NOMO-1 treated with dmso at 0.1 percent for 144 hours (cell line): ENCODE data around the gene FAM13A.

Source experiments
- DNase-seq: peaks from one replicate; lab custom pipeline; 2025; ENCODE audit not compliant: unreplicated experiment; lab: John Stamatoyannopoulos, UW

The FAM13A gene

DNA sequence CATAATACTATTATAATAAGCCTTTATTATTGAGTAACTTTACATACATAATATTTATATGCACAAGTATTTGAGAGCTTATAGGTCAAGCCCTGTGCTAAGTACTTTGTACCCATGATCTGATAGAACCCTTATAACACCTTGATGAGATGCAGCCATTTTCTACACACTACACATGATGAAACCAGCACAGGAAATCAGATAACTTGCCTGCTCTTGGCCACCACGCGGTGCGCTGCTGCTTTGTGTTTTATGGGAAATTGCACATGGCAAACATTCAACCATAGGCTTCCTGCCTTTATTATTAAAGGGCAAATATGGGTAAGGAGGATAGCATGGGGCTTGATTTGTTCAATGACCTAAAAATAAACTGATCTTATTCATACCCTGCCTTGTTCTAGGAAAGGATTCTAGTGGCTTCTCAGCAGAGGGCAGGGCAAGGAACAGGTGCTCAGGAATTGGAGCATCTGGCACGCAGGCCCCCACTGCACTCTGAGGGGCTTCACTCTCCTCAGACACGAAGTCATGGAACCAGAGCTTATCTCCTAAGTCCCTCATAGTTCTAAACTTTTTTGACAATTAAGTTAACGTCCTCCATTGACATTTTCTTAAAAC is 327.7 kb downstream of the FAM13A start:
- DNase-seq, result no peak

DNA sequence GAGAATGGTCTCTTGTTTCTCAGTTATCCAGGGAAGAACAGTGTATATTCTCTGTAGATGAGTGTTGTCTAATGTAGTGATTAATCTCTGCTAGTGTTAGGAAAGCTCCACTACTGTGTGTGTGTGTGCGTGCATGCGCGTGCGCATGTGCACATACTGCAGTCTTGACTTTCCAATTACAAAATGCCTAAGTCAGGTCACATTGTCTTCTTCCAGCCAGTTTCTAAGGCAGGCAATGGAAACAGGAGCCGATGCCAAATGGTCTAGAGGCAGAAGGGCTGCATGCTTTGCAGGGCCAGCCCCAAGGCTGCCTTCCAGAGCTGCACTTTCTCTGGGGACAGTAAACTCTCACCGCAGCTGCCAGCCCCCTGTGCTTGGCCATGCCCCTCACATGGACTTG is 328.8 kb downstream of the FAM13A start:
- DNase-seq, result no peak

DNA sequence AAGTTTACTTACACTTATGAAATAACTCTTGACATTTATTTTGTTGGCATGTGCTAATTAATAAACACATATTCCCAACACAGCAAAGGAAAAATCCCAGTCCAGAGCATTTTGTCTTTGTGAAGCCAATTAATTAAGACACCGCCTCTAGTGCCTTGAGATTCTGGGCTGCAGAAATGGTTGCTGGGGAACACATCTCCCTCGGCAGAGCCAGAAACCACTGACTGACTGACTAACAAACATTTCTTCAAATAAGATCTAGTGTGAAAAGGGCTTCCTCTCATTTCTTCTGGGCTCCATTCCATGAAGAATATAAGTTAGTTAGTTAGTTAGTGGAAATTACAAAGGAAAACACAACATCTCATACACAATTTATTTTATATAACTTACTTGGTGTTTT is 331.0 kb downstream of the FAM13A start:
- no peak for DNase-seq

DNA sequence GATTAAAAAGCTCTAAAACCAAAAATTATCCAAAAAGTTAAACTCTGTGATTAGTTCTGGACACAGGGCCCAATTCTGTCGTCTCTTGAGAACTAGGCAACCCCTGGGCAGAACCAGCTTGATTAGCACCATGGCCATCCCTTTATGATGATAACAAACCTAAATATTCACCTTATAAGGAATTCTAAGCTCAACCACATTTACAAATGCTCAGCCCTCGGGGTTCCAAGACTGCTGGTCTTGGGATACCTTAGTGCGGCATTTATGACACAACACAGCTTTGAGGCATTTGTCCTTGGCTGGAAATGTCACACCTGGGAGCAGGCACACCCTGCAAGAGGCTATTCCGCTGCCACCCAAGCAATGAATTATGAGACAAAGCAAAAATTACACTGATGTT is 331.8 kb downstream of the FAM13A start:
- DNase-seq, result no peak

DNA sequence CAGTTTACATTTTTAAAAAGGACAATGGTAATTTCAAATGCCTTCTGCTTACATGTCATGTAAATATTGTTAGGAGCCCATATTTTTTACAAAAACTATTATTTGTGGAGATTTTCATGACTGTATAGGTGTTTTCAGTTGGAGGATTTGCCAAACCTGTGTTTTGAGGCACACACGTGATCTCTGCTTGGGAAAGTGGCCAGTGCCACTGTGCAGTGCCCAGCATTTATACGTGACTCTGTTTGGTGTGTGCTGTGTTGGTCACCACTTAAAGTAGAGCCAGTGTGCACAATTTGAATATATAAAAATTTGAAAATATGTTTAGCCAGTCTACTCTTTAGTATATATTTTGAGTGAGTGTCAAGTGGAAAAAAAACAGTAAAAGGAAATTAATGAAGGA is 332.6 kb downstream of the FAM13A start:
- DNase-seq, result no peak

DNA sequence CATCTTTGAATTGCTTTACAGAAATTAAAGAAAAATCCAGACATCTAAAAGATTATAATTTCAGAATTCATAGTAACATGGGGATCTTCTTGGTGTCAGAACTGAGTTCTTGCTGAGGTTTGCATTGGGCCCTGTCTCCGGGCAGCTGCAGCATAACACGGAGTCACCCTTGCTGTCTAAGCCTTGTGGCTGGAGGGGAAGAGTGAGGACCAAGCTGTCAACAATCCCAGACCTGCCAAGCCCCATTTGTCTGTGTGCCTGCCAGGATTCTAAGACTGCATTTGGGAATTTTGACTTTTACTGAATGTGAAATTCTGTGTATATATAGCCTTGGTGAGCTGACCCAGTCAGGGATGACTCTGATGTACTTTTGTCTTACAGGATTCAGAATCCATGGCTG is 334.2 kb downstream of the FAM13A start:
- DNase-seq, result no peak

DNA sequence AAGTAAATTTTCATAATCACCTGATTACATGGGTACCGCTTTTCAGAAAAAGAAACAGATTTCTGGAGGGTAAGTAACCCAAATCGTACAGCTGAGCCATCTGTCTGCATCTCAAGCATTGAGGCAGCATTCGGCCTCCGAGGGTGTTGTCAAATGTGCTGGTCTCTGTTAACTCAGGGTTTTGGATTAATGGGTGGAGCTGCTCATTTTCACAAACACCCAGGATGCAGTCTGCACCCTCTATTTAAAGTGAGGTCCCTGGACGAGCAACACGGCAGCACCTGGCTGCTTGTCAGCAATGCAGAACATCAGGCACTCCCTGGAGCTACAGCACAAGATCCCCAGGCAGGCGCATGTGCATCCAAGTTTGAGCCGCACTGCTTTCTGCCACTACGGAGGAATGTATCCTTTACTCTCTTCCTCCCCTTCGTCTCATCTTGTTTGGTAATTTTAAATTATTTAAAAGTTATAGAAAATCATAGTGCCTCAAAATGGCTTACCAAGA is 334.7 kb downstream of the FAM13A start:
- DNase-seq, result no peak

DNA sequence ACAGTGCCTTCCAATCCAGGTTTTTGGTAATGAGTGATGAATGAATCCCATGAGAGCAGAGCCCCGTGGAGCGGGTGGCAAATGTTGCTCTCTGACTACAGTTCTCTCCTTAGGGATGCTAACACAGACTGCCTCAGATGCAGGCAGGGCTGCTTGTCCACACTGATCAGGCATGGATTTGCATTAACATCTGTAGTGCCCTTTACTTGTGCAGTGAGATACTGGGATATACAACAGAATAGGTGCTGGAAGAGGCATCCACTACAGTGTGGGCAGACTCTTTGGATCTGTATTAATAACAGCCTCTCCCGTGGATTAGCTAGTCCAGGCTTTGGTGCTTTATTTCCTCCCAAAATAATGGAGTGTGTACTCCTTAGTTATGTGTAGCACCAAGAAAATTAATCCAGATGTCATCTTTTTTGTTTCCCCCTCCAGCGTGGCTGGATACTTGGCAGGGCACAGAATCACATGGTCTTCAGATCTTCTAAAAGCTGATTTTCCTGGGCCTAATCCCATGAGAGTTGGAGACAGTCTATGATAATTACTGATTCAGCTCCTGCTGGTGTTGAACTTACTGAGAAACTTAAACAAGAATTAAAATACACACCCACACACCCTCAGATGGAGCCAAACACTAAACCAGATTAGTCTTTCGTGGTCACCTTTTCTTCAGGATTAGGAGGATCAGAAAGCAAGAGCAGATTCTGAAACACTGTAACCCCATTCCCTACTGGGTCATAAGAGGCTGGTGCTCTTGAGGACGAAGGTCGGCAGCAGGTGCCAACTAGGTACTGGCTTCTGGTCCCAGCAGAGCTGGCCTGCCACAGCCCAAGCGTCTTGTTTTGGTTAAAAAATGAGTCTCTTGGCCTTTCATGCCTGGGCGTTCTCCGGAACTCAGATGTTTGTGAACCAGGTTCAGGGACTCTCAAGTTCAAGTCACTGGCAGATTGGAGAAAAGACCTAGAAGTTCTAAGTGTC is 336.2 kb downstream of the FAM13A start:
- no peak for DNase-seq

DNA sequence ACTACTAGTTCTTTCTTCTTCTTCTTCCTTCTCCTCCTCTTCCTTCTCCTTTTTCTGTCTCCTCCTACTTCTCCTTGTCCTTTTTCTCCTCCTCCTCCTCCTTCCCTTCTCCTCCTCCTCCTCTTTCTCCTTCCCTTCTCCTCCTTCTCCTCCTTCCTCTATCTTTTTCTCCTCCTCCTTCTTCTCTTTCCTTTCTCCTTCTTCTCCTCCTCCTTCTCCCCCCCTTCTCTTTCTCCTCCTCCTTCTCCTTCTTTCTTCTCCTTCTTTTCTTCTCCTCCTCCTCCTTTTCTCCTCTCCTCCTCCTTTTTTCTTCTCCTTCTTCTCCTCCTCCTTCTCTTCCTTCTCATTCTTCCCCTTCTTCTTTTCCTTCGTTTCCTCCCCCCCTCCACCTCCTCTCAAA is 337.6 kb downstream of the FAM13A start:
- no peak for DNase-seq

DNA sequence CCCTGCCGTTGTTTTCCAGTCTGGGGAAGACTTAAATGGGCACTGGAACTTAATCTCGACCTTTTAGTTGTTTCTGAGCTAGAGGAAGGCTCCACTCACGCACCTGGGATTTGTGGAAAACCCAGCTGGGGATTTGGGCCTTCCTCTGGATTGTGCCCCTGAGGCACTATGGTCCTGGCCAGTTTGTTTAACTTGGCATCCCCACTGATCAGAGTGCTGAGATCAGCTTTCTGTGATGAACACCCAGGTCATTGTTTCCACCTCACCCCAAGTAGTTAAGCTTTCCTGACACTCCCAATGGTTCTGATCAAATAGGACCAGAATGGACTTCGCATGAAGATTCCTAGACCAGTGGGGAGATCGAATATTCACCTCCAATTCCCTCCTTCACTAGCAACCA is 338.9 kb downstream of the FAM13A start:
- DNase-seq, result no peak

DNA sequence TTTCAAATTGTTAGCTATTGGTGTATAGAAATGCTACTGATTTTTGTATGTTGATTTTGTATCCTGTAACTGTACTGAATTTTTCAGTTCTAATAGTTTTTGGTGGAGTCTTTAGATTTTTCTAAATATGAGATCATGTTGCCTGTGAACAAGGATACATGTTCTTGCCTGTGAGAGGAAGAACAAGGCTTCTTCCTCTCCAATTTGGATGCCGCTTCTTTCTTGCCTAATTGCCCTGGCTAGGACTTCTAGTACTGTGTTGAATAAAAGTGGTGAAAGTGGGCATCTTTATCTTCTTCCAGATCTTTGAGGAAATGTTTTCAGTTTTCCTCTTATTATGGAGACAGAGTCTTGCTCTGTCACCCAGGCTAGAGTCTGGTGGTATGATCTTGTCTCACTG is 343.2 kb downstream of the FAM13A start:
- no peak for DNase-seq

DNA sequence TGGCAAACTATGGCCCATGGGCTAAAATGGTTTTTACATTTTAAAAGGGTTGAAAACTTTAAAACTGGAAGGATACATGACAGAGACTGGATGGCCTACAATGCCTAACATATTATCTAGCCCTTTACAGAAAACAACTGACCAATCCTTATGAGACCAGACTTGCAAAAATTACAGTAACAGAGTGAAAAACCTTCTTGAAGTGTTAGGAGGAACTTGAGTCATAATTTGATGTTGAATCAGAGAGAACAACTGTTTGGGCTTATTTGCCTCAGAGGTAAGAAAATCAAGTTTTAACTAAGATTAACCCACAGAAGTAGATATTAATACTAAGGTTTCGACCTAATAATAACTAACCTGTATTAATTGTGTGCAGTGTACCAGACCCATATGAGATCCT is 347.0 kb downstream of the FAM13A start:
- DNase-seq, result no peak

DNA sequence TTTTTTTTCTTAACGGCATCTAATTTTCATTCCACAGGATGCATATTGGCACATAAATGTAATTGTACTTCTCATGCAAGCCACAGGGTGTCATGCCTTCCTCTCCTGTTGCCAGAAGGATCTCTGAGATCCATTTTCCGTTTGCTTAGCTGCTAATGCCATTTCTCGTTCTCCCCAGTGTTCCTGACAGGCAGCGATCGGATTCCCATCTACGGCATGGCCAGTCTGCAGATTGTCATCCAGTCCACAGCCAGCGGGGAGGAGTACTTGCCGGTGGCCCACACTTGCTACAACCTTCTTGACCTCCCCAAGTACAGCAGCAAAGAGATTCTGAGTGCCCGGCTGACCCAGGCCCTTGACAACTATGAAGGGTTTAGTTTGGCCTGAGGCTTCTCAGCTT is 350.4 kb downstream of the FAM13A start:
- no peak for DNase-seq

DNA sequence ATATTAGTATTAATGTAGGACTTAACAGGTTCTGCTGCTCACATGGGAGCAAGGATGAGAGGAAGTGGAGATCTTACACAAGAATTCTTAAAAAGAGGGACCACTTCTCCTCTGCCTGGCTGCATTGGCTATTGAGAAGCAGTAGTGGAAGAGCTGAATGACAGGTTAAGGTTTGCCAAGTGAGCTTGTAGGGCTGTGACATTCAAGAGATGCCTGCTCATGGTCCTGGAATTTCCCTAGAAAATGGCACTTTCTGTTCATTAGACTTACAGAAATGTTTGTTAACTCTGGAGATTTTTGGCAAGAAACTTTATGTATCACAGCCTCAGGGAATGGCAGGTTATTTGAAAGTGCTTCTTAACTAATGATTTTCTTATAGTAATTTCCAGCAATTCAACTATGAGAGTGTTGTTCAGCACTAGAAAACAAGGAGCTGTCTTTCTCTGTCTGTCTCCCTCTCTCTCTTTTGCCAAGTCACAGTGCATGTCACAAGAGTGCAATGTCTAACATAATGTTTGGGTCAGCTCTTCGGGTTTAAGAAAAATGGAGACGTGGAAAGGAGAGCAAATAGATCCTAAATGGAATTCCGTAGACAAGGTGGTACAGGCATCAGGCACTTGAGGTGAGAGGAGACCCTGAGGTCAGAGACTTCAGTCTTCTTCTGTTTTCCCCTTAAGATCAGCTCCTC is 351.0 kb downstream of the FAM13A start:
- DNase-seq, result no peak

DNA sequence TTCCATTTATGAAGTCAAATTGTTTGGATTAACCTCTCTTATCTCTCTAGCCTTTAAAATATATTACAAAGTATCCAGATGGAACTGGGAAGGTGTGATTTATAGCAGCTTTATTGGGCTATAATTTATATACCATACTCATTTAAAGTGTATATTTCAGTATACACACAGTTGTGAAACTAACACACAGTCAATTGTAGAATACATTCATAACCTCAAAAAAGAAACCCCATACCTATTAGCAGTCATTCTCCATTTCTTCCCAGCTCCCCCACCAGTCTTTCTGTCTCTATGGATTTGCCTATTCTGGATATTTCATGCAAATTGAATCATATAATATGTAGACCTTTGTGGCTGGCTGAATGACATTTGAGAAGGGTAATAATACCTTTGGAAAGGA is 351.8 kb downstream of the FAM13A start:
- no peak for DNase-seq

DNA sequence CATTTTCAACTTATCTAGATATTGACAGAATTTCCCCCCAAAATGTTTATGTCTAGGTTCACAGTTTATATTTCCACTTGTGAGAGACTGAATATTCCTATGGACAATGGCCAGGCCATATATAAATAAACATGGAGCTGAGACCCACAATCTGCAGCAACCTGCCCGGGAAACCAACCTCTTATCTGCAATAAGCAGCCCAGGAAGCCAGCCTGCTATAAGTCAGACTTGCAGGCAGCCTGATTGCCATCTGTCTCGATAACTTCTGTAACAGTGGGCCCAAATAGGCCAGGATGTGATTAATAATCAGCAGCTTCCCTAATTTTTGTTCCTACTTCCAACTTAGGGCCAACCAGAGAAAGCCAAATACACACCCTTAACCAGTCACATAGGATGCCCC is 354.2 kb downstream of the FAM13A start:
- no peak for DNase-seq

DNA sequence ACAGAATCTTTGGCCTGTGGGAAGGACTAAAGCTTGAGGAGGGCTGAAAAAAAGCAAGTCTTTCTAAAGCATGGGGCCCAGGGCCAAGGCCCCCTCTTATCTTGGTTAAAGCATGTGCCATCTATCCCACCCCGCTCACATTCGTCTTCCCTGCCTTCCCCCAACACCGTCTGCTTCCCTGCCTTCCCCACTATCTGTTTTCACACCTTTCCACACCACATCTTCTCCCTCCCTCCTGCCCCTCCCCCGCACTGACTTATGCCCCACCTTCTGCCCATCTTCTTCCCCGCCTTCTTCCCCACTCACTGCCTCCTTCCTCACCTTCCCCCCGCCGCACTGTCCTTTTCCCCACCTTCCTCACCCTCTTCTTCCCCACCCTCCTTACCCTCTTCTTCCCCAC is 358.5 kb downstream of the FAM13A start:
- no peak for DNase-seq

DNA sequence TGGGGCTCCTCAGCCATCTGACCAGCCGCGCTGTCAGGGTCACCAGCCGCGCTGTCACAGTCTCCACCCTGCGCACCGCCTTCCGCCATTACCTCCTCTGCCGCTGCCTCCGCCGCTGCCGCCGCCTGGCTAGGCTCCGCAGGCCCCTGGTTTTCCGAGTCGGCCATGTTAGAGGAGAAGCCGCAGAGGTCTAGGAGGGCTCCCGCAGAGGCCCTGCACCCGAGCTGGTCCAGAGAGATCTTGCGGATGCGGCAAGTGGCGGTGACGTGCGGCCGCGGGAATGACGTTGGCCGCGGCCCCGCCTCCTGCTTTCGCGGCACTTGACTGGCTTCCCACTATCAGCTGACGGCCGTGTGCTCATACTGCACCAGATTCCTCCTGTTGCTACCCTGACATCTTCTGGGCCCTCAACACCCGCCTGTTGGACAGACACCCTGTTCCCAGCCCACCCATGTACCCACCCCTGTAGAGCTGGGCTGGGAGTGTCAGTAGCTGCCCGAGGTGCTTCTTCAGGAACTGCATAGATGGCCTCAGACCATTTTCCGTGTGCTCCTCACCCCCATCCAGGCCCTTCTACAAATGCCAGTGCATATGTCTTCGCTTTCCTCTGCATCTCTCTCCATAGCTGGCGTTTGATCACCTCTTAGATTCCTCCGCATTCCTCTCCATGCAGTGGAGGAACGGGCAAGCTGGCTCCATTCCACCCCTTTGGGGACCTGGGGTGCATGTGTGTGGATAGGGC is 359.2 kb downstream of the FAM13A start, which contains the start of gene NAP1L5:
TSS of gene NAP1L5 (minus strand) at position 242 of the 742 bp plus-strand sequence. CDS start at position 167, 75 bp downstream.
- DNase-seq, result peak; percentile 4

DNA sequence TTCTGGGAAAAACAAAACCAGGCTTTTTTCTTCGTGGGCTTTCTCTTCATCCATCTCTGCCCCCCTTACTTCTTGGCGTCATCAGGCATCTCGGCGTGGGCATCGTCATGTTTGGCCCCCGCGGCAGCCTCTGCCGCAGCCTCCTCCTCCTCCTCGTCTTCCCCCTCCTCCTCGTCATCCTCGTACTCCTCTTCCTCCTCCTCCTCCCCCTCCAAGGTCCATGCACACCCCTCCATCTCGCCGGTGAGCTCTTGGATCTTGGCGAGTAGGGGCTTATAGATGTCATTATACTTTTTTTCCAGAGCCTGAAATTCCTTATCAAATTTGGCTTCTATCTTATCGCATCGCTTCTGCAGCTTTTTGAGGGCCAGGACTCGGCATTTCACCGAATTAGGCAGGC is 359.8 kb downstream of the FAM13A start:
- no peak for DNase-seq

DNA sequence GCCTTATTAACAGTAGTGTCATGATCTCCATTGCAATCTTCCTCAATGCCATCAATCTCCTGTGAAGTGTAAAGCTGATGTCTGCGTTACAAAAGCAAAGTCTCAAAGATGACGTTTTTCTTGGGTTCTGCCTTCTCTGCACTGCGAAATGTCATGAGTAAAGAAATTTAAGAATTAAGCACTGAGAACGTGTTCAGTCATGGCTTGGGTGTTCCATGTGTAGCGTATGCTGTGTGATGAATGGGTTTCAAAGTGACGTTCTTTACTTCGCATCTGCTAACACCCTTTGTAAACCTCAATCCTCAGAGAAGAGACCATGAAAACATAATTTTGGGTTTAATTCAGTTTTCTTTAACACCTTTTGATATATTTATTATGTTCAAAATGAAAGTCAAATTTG is 360.4 kb downstream of the FAM13A start:
- no peak for DNase-seq

DNA sequence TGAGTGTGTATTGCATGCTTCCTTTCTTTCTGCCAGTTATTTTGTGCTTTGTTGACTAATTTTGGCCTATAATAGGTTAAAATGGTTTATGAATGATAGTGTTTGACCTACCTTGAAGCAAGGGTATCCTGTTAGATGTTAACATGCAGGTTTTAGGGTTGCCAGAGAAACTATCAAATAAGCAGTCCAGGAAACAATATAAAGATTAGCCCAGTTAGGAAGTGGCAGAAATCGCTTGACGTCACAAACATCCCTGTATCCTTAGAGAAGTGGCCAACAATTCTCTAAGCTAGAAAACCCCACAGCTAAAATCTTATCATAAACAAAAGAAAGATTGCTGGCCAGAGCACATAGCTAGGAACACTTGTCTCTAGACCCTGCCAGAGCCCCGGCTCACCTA is 363.2 kb downstream of the FAM13A start:
- no peak for DNase-seq
